Middle frontal gyrus (tissue), 1 donor: ENCODE results near the gene VPS33A.
A peak's percentile ranks its signal among the peaks of the same experiment; 100 is the strongest.
"Not testable (repeated sequence)": the region's sequence is repeated elsewhere in the genome, so short reads cannot be mapped to it uniquely, and the experiment has no call there.

Experiments
- DNase-seq: peaks from one replicate; pipeline ENCODE4 v3.0.0-alpha.2; 2015; ENCODE audit warnings: low spot score; ENCODE audit errors: extremely low spot score

Gene VPS33A

DNA sequence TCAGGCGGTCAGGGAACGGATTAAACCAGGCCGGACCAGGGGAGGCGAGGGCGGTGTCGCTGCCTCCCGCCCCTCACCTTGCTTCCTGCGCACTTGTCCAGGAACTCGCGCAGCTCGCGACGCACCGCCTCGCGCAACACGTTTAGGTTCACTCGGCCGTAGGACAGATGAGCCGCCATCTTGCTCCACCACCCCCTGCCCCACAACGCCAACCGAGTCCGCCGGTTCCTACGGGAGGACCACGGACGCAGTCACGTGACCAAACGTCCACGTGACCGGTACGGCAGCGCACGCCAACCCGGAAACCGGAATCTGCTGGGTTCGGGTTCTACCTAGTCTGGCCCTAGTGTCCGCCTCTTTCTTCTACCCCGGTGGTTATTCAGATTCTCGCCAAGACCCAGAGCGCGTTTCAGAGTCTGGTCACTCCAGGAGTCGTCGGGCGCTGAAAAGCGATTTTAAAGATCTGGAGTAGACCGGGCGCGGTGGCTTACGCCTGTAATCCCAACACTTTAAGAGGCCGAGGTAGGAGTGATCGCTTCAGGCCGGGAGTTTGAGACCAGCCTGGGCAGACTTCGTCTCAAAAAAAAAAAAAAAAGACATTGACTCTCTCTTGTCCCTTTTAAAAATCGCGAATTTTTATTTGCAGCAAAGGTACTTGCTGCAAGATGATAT, at the start of gene VPS33A:
Gene VPS33A (minus strand): TSS at position 265 of the 672 bp plus-strand sequence. CDS start 86 bp downstream, at position 179.
- DNase-seq, result peak; percentile 91

- DNase-seq, result no peak
Observed at GRCh38 chr12:122312926-122313325, 46.6 kb upstream of the VPS33A start.

DNA sequence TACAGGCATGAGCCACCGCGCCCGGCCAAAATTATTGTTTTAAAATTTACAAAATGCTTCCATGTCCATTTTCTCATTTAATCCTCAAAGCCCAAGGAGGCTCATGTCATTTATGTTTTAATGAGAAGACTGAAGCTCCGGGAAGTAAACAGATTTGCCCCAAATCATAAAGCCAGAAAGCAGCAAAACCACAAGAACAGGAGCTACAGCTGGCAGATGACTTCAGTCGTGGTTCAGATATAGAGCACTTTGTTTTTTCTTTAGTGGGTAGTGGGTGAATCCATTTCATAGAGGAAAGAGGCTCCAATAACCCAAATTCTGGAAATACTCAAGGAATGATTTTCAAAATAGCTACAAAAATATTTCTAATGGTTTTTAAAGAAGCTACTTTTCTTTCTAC, 45.4 kb upstream of the VPS33A start:
- DNase-seq, result no peak

GRCh38 chr12:122310626-122311333, 44.5 kb upstream of the VPS33A start:
- DNase-seq, result no peak

DNA sequence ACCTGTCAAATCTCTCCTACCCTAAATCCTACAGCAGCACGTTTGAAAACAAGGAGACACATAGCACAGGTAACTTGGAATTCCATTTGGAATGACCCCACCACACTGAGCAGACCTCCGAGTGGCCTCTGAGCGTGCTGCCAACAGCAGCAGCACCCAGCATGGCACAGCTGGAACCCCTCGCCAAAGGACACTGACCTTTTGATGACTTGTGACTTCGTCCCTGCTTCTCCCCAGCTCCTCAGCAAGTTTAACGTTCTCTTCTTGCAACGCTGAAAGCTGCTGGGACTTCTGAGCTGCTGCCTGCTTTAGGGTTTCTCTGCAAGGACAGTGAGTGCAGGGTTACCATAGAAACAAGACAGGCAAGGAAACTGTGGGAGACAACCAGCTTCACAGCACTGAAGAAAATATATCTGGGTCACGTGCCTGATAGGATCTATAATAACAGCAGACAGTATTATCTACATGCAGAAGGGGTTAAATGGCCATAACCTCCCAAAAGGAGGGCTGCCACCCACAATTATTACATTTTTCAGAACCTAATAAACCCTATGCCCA, 43.3 kb upstream of the VPS33A start:
- no peak for DNase-seq

GRCh38 chr12:122308811-122309210, 42.5 kb upstream of the VPS33A start:
- DNase-seq, result no peak

DNA sequence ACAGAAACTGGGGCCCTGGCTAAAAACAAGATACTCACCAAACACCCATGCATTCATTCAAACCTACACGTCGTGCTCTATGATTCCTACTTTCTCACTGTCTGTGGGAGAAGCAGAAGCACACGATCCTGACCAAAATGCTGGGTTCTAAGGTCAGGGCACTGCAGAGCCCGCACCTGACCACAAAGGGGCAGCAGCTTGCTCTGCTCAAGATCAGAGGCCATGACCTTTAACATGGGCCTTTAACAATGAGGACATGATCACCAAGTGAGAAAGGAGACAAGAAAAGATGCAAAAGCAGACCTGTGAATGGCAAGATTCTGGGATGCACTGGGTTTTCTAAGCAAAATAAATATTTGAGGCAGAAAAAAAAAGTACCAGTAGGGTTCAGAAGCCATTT, 40.1 kb upstream of the VPS33A start:
- DNase-seq, result no peak

- DNase-seq, result no peak
Observed at GRCh38 chr12:122304924-122305323, 38.6 kb upstream of the VPS33A start.

- DNase-seq, result no peak
Observed at GRCh38 chr12:122303068-122303467, 36.8 kb upstream of the VPS33A start.

GRCh38 chr12:122298071-122298748, 31.9 kb upstream of the VPS33A start:
- no peak for DNase-seq

DNA sequence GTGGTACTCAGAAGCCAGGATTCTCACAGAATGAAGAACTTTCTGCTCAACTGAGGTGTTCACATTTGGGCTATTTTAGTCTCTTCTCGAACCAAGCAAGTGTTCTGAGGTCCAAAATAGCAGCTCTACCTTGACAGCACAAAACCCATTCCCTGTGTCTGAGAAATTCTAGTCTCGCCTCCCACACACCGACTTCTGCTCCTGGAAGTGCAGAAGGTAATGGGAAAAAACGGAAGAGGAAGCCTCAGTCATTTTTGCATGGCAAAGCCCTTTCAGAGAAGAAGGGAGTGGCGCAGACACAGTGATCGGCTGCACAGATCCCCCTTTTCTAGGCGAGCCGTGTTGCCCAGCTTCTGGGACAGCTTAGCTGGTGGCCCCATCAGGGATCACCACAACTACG, 31.2 kb upstream of the VPS33A start:
- no peak for DNase-seq

- no peak for DNase-seq
Observed at GRCh38 chr12:122295877-122296276, 29.6 kb upstream of the VPS33A start.

DNA sequence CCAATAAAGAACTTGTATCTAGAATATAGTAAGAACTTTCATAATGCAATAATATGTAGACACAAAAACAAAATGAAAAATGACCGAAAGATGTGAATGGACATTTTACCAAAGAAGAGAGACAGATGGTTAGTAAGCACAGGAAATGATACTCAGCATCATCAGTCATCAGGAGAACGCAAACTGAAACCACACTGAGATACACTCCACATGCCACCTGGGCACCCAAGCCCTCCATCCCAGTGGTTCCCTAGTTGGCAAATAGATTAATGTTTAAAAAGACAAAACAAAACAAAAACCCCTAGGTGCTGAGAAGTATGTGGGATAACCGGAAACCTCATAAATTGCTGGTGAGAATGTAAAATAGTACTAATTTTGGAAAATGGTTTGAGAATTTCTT, 26.8 kb upstream of the VPS33A start:
- DNase-seq, result no peak

DNA sequence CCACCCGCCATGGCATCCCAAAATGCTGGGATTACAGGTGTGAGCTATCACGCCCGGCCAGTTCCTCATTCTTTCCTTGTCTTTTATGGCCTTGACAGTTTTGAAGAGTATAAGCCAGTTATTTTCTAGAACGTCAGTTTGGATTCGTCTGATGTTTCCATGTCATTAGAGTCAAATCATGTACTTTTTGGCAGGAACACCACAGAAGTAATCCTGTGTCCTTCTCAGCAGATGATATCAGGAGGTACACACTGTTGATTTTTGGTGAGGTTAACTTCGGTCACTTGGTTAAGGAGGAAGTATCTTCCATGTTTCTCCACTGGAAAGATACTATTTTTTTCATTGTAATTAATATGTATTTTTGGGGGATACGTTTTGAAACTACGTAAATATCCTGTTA, 25.1 kb upstream of the VPS33A start:
- DNase-seq, result no peak

DNA sequence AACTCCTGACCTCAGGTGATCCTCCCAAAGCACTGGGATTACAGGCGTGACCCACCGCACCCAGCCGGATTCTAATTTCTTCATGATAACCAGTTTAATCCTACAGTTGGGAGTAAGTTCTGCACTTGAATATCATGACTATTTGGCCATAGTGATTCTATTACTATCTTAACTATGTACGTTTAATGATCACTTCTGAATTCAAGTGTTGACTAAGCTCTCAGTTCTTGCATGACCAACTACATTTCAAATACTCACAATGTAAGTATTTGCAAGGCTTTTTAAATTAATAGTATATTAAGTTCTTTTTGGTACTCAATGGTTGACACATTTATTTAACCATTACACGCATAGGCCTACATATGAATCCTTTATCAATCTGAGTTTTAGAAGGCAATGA, 17.4 kb upstream of the VPS33A start:
- DNase-seq, result no peak

- no peak for DNase-seq
Observed at GRCh38 chr12:122282061-122282460, 15.8 kb upstream of the VPS33A start.

DNA sequence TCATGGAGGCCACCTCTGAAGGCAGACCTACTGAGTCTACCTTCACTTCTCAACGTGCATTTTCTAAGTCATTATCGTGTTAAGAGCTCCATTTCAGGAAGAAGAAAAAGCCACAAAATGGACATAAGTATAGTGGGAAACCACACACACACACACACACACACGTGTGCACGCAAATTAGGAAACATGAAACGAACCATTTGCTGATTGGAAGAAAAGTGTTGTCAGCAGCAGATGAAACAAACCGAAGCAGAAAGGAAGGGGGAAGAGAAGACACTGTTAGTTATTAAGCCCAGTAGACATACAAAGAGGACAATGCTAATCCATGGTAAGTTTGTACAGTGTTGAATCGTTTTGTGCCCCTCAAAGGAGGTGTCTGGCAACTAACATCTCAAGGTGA, 9.9 kb upstream of the VPS33A start:
- no peak for DNase-seq

- no peak for DNase-seq
Observed at GRCh38 chr12:122275459-122275858, 9.2 kb upstream of the VPS33A start.

- DNase-seq, result no peak
Observed at GRCh38 chr12:122265886-122266229, 436 bp downstream of the VPS33A start.

- DNase-seq, result no peak
Observed at GRCh38 chr12:122265476-122265875, 818 bp downstream of the VPS33A start.

GRCh38 chr12:122260735-122261134, 5.6 kb downstream of the VPS33A start:
- DNase-seq, result not testable (repeated sequence)

DNA sequence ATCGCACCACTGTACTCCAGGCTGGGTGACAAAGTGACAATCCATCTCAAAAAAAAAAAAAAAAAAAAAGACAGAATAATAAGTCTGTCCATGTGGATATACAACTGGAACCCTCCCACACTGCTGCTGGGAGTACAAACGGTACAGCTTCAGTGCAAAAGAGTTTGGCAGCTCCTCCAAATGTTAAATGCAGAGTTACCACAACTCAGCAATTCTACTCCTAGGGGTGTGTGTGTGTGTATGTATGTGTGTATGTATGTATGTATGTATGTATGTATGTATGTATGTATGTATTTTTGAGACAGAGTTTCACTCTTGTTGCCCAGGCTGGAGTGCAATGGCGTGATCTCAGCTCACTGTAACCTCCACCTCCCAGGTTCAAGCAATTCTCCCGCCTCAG, 7.4 kb downstream of the VPS33A start:
- DNase-seq, result not testable (repeated sequence)
